ENCODE measurements around the gene RBM4.
"Not testable (repeated sequence)": the region's sequence is repeated elsewhere in the genome, so short reads cannot be mapped to it uniquely, and the experiment has no call there.

RBM4 gene

GRCh38 chr11:66616379-66617154 lies 21.9 kb upstream of the RBM4 start, which contains the start of gene RBM14:
Gene RBM14, plus strand, starts transcription at chr11:66616630. Its CDS starts 91 bp downstream, at chr11:66616721.
- peak; percentile 94 for DNase-seq (ENCODE audit: low read depth, low spot score)
- H3K27ac ChIP-seq = peak within 1 kb of the TSS; percentile 80

GRCh38 chr11:66617155-66617834 lies 21.2 kb upstream of the RBM4 start:
- no peak for DNase-seq (ENCODE audit: low read depth, low spot score)

GRCh38 chr11:66619080-66619554 lies 19.4 kb upstream of the RBM4 start:
- peak; percentile 70 for DNase-seq (ENCODE audit: low read depth, low spot score)
- peak overlapping the region; percentile 80 for H3K27ac ChIP-seq

More at GRCh38 chr11:66617155-66617834, 21.2 kb upstream of the RBM4 start:
- H3K27ac ChIP-seq = peak overlapping the region; percentile 80

- no peak for DNase-seq (ENCODE audit: low read depth, low spot score)
- no peak overlapping the region for H3K27ac ChIP-seq
These were observed 14.1 kb upstream of the RBM4 start for GRCh38 chr11:66624450-66624849.

DNA sequence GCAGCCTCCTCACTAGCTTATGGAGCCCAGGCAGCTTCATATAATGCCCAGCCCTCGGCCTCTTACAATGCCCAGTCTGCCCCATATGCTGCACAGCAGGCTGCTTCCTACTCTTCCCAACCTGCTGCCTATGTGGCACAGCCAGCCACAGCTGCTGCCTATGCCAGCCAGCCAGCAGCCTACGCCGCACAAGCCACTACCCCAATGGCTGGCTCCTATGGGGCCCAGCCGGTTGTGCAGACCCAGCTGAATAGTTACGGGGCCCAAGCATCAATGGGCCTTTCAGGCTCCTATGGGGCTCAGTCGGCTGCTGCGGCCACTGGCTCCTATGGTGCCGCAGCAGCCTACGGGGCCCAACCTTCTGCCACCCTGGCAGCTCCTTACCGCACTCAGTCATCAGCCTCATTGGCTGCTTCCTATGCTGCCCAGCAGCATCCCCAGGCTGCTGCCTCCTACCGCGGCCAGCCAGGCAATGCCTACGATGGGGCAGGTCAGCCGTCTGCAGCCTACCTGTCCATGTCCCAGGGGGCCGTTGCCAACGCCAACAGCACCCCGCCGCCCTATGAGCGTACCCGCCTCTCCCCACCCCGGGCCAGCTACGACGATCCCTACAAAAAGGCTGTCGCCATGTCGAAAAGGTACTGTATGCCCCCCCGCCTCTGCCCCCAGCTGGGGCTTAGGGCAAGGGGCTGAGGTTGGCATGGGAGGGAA lies 13.3 kb upstream of the RBM4 start:
- DNase-seq (ENCODE audit: low read depth, low spot score) = no peak
- no peak overlapping the region for H3K27ac ChIP-seq

DNA sequence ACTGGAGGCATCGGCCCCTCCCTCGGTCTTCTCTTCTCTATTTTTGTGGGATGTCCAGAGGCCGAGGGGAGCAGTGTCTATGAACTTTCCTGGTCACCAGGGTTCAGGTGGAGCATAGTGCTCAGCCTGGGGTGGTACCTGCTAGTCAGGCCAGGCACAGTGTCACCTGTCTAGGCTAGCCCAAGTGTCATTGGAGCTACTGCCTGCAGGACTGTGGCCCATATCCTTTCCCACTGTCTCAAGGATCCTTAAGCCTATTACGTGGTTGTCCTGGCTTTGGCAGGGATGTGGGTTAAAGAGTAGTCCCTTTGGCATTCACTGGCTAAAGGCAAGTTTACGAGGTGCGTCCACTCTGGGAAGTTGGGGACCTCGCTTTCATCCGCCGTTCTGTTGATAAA lies 12.8 kb upstream of the RBM4 start:
- H3K27ac ChIP-seq = no peak overlapping the region
- no peak for DNase-seq (ENCODE audit: low read depth, low spot score)

- H3K27ac ChIP-seq = no peak overlapping the region
- DNase-seq (ENCODE audit: low read depth, low spot score) = no peak
These were observed 12.1 kb upstream of the RBM4 start for GRCh38 chr11:66626382-66626781.

DNA sequence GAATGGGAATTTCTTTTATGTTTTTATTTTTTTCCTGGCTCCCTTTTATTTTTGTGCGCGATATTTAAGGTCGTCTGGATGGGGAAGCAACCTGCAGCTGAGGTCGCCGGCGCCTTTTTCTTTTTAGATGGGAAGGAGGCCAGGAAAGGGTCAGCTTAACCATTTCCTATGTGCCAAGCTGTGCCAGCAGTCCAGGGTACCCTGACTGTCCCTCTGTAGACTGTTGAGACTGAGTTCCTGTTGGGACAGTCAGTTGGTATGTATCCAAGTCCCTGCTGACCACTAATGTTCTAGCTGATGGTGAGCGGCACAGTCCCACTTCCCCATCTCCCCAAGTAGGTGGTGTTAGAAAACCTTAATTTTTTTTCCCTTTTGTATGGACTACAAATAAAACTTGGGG lies 11.6 kb upstream of the RBM4 start:
- no peak overlapping the region for H3K27ac ChIP-seq
- no peak for DNase-seq (ENCODE audit: low read depth, low spot score)

DNA sequence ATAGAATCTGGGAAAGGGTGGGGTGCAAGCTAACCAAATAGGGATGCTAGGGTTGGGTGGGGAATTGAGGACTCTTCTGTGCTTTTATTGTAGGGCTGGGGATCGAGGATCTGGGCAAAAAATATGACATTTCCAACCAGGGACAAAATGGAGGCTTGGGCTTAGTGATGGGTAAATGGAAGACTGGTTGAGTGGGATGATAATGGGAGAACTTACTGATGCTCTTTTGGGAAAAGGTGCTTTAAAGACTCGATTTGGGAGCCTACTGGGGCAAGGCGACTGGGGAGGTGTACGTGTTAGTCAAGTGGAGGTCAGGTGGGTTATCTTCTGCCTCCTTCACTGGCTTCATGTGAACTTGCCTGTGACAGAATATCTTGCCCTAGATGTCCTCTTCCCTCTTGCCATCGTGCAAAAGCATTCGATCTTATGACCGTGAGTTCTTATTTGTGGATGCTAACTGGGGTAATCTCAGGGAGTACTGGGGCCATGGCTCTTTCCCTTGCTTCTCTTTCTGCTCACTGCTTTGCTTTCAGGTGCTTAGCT lies 10.4 kb upstream of the RBM4 start:
- no peak overlapping the region for H3K27ac ChIP-seq
- DNase-seq (ENCODE audit: low read depth, low spot score) = no peak

DNA sequence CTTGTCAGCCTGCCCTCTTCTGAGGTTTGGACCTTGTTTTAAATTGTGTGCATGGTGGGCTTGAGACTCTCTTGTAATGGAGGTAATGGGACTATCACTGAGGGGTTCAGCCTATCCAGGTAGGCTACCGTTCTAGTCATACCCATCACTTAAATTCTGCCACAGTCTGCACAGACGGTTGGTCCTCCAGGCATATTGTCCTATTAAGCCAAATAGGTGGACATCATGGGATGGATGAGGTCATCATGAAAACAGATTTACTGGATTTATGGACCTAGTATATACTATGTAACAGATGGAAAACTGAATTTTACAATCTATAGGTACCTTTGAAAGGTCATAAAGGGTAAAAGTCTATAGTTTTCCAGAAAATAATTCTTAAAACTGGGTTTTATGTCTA lies 9.1 kb upstream of the RBM4 start:
- no peak for DNase-seq (ENCODE audit: low read depth, low spot score)
- no peak overlapping the region for H3K27ac ChIP-seq

DNA sequence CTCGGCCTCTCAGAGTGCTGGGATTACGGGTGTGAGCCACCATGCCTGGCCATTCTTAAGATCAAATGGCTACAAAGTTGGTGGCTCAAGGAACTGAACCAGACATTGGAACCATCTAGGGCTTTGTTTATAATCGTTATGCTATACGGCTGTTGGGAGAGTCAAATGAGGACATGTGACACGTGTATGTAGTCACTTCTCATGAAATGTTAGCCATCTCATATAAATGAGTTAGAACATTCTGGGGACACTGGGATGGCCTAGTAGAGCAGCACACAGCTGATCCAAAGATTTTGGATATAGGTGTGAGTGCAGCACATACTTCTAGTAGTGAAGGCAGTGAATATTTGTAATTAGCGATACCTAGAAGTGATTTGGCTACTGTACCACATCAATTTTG lies 6.6 kb upstream of the RBM4 start:
- no peak for DNase-seq (ENCODE audit: low read depth, low spot score)
- no peak overlapping the region for H3K27ac ChIP-seq

DNA sequence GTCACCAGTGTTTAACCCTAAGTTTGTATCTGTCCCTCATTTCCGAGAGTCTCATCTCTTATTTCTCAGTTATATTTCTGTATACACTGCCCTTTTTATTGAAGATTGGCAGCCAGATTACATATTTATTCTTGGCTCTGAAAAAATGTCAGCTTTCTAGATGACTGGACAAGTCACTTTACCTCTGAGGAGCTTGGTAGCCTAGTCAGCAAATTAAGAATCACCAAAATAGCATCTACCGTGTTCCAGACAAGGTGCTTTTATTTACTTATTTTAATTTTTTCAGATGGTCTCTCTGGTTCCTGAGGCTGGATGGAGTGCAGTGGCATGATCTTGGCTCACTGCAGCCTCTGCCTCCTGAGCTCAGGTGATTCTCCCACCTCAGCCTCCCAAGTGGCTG lies 5.6 kb upstream of the RBM4 start:
- no peak for DNase-seq (ENCODE audit: low read depth, low spot score)

DNA sequence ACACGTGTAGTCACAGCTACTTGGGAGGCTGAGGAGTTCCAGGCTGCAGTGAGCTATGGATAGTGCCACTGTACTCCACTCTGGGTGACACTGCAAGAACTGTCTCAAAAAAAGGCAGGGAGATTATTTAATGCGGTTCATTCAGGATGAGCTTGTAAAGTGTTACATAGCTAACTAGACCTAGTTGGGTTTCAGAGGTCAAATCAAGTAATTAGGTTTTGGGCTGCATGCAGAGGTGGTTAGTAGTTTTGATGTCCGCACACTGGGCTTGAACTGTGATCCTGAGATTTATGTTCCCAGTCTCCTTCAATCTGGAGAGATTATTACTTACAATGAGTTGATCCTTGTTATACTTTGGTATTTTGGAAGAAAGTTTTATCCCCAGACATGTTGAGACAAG lies 2.1 kb upstream of the RBM4 start:
- no peak for DNase-seq (ENCODE audit: low read depth, low spot score)
- peak overlapping the region; percentile 77 for H3K27ac ChIP-seq

More for the DNA sequence above, 5.6 kb upstream of the RBM4 start:
- H3K27ac ChIP-seq = no peak overlapping the region

GRCh38 chr11:66637557-66638176 lies 836 bp upstream of the RBM4 start:
- DNase-seq (ENCODE audit: low read depth, low spot score) = no peak
- peak overlapping the region; percentile 77 for H3K27ac ChIP-seq

DNA sequence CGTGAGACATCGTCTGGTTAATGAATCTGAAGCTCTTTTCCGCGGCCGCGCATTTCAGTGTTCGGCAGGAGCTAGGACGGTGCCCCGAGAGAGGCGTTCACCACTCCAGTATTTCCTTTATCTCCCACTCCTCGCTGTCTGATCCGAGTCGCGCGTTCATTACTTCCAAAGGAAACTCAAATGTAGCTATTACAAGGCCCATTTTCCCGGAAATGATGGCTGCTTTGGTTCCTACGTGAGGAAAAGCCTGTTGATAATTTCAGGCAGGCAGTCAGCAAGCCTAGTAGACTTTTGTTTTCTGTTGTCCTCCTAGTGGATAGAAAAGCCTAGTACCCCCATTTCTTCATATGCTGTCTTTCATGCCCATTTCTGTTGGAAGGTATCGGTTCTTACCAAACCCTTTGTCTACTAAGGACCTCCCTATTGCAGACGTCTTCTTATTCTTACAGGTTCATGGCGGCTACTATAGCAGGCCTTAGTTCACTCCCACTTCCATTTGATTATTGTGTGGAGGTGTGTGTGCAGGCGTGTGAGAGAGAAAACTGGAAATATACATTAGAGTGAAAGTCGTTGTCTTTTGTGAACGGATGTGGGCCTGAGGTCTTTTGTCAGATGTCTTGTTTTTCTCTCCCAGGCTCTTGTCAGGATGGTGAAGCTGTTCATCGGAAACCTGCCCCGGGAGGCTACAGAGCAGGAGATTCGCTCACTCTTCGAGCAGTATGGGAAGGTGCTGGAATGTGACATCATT lies 737 bp downstream of the RBM4 start:
- H3K27ac ChIP-seq = peak overlapping the region; percentile 77
- DNase-seq (ENCODE audit: low read depth, low spot score) = no peak

DNA sequence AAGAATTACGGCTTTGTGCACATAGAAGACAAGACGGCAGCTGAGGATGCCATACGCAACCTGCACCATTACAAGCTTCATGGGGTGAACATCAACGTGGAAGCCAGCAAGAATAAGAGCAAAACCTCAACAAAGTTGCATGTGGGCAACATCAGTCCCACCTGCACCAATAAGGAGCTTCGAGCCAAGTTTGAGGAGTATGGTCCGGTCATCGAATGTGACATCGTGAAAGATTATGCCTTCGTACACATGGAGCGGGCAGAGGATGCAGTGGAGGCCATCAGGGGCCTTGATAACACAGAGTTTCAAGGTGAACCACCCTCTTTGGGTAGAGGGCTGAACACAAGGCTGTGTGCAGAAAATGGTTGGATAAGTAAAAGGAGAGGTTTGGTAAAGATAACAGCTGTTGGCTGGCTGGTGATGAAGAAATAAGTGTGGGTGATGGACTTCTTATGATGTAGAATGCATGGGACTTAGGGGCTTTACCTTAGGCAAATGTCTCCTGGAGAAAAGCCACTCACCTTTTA lies 1.4 kb downstream of the RBM4 start:
- H3K27ac ChIP-seq; DNase-seq (ENCODE audit: low read depth, low spot score): not testable (repeated sequence)

- DNase-seq (ENCODE audit: low read depth, low spot score) = no peak
These were observed 3.3 kb downstream of the RBM4 start for GRCh38 chr11:66641834-66642233.

DNA sequence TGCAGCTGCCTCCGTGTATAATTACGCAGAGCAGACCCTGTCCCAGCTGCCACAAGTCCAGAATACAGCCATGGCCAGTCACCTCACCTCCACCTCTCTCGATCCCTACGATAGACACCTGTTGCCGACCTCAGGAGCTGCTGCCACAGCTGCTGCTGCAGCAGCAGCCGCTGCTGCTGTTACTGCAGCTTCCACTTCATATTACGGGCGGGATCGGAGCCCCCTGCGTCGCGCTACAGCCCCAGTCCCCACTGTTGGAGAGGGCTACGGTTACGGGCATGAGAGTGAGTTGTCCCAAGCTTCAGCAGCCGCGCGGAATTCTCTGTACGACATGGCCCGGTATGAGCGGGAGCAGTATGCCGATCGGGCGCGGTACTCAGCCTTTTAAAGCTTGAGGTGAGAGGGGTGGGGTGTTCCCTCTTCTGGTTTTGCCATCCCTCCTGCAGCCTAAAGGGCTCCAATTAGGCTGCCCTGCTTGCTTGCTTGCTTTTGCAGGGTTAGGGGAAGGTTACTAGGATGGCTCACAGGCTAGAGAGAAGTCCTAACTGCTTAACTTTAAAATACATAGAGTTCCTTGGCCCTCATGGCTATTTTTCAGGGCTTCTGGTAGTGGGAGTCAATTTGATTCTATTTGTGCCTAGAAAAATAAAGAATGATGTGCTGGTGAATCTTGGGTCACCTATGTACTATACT lies 5.4 kb downstream of the RBM4 start:
- no peak for DNase-seq (ENCODE audit: low read depth, low spot score)
- H3K27ac ChIP-seq = no peak overlapping the region

More at GRCh38 chr11:66641834-66642233, 3.3 kb downstream of the RBM4 start:
- H3K27ac ChIP-seq = no peak overlapping the region

DNA sequence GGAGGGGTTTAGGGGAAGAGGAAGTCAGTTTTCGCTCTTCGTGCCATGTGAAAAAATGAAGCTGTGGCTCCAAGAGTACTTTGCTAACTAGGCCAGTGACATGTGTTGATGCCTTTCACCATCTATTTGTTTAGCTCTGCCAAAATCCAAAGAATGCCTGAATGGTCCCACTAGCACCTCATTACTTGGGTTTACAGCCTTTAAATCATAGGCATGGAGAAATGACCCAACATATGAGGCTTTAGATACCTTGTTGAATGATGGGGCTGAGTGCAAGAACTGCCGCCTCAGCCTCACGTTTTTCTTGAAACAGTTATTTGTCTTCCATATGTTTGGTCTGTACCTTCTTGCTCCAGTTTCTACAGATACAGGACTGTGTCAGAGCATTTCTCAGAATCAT lies 8.3 kb downstream of the RBM4 start:
- DNase-seq (ENCODE audit: low read depth, low spot score) = no peak
- H3K27ac ChIP-seq = no peak overlapping the region
